ENCODE data around the gene CUZD1.

The CUZD1 gene

DNA sequence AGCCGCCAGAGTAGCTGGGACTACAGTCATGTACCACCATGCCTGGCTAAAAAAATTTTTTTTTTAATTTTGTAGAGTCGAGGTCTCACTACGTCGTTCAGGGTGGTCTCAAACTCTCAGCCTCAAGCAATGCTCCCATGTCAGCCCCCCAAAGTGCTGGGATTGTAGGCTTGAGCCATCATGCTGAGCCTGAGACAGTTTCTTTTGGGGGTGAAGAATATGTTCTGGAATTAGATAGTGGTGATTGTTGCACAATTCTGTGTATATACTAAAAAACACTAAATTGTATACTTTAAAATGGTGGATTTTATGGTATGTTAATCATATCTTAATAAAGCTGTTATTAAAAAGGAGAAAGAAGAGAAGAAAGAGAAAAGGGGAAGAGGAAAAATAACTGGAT, 1.5 kb downstream of the CUZD1 start:
- Histone ChIP-seq H4K20me1 (ENCODE audit: insufficient read depth, low read length, poor library complexity, severe bottlenecking) (no peaks in the 10 kb centered on the region), H3K4me1 (ENCODE audit: insufficient read depth, low read length, poor library complexity, severe bottlenecking) (peaks cover 12% of the 10 kb centered on the region), H3K27me3 (ENCODE audit: insufficient read depth, low read length, poor library complexity, severe bottlenecking) (no peaks in the 10 kb centered on the region), H3K9ac (ENCODE audit: low read depth, low read length, poor library complexity, severe bottlenecking) (no peak overlapping the region), H3K4me3 (ENCODE audit: low read length, poor library complexity, severe bottlenecking) (no peak overlapping the region), H3K9me2 (replicated peaks; ENCODE audit: low read depth, low read length) (no peaks in the 10 kb centered on the region), H3K9me3 (ENCODE audit: insufficient read depth, low read depth, low read length) (peaks cover 5% of the 10 kb centered on the region; the same call in 1 of the 2 replicates), H3K4me2 (ENCODE audit: low read depth, low read length, poor library complexity, severe bottlenecking) (no peak overlapping the region), H3F3A (ENCODE audit: low read depth) (no peaks in the 10 kb centered on the region), H3K36me3 (ENCODE audit: insufficient read depth, low read length) (peaks cover 39% of the 10 kb centered on the region; the same call in 1 of the 2 replicates), H2AFZ (ENCODE audit: low read length) (no peak overlapping the region), H3K79me2 (ENCODE audit: insufficient read depth, low read length) (no peaks in the 10 kb centered on the region)
- TF ChIP-seq EZH2phosphoT487 (IDR thresholded peaks at IDR 0.05; ENCODE audit: borderline replicate concordance) = no peak
- TF ChIP-seq, protein P1, sequence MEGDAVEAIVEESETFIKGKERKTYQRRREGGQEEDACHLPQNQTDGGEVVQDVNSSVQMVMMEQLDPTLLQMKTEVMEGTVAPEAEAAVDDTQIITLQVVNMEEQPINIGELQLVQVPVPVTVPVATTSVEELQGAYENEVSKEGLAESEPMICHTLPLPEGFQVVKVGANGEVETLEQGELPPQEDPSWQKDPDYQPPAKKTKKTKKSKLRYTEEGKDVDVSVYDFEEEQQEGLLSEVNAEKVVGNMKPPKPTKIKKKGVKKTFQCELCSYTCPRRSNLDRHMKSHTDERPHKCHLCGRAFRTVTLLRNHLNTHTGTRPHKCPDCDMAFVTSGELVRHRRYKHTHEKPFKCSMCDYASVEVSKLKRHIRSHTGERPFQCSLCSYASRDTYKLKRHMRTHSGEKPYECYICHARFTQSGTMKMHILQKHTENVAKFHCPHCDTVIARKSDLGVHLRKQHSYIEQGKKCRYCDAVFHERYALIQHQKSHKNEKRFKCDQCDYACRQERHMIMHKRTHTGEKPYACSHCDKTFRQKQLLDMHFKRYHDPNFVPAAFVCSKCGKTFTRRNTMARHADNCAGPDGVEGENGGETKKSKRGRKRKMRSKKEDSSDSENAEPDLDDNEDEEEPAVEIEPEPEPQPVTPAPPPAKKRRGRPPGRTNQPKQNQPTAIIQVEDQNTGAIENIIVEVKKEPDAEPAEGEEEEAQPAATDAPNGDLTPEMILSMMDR (conservative IDR thresholded peaks at IDR 0.05; ENCODE audit: low read length) = no peak

DNA sequence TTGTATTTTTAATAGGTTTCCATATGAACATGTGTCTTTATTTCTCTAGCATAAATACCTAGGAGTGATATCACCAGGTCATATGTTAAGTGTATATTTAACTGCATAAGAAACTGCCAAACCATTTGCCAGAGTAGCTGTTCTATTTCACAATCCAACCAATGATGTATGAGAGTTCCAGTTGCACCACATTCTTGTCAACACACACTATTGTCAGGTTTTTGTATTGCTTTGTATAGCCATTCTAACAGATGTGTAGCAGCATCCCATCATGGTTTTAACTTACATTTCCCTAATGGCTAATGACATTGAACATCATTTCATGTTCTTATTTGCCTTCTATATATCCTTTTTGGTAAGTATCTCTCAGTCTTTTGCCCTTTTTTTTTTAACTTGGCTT, 4.1 kb downstream of the CUZD1 start:
- no peaks in the 10 kb centered on the region for H3K4me1 ChIP-seq (ENCODE audit: insufficient read depth, low read length, poor library complexity, severe bottlenecking)
- H3K27me3 ChIP-seq (ENCODE audit: insufficient read depth, low read length, poor library complexity, severe bottlenecking) = no peaks in the 10 kb centered on the region
- H3K4me3 ChIP-seq (ENCODE audit: low read length, poor library complexity, severe bottlenecking) = no peak overlapping the region
- H3K4me2 ChIP-seq (ENCODE audit: low read depth, low read length, poor library complexity, severe bottlenecking) = no peak overlapping the region
- H3K36me3 ChIP-seq (ENCODE audit: insufficient read depth, low read length) = peaks cover 46% of the 10 kb centered on the region; the same call in 1 of the 2 replicates
- TF ChIP-seq, protein P1 (conservative IDR thresholded peaks at IDR 0.05; ENCODE audit: low read length) = no peak
- no peak for TF ChIP-seq EZH2phosphoT487 (IDR thresholded peaks at IDR 0.05; ENCODE audit: borderline replicate concordance)
- H3K79me2 ChIP-seq (ENCODE audit: insufficient read depth, low read length) = no peaks in the 10 kb centered on the region
- no peaks in the 10 kb centered on the region for H3F3A ChIP-seq (ENCODE audit: low read depth)
- H2AFZ ChIP-seq (ENCODE audit: low read length) = no peak overlapping the region
- no peaks in the 10 kb centered on the region for H3K9me2 ChIP-seq (replicated peaks; ENCODE audit: low read depth, low read length)
- peaks cover 5% of the 10 kb centered on the region; the same call in 1 of the 2 replicates for H3K9me3 ChIP-seq (ENCODE audit: insufficient read depth, low read depth, low read length)
- no peak overlapping the region for H3K9ac ChIP-seq (ENCODE audit: low read depth, low read length, poor library complexity, severe bottlenecking)
- no peaks in the 10 kb centered on the region for H4K20me1 ChIP-seq (ENCODE audit: insufficient read depth, low read length, poor library complexity, severe bottlenecking)

DNA sequence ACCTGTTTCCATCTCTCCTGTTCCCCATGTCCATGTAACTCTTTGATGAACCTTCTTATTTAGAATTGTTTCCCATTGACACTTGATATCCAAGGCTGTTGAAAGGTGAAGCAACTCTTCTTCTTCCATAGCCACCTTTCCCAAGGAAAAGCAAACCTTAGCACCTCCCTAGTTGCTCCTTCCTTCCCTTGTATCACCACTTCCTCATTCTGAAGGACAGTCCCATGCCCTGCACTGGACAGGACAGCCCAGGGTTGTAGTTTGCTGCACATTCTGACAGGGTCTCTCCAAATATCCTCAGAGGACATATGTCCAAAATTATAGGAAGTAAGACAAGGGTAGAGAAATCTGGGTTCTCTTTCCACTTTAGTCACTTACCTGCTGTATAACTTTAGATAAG, 6.2 kb downstream of the CUZD1 start:
- TF ChIP-seq, protein P1 (conservative IDR thresholded peaks at IDR 0.05; ENCODE audit: low read length) = no peak
- no peak for TF ChIP-seq EZH2phosphoT487 (IDR thresholded peaks at IDR 0.05; ENCODE audit: borderline replicate concordance)
- Histone ChIP-seq H3F3A (ENCODE audit: low read depth) (no peaks in the 10 kb centered on the region), H3K27me3 (ENCODE audit: insufficient read depth, low read length, poor library complexity, severe bottlenecking) (no peaks in the 10 kb centered on the region), H3K4me2 (ENCODE audit: low read depth, low read length, poor library complexity, severe bottlenecking) (no peak overlapping the region), H2AFZ (ENCODE audit: low read length) (no peak overlapping the region), H3K9me3 (ENCODE audit: insufficient read depth, low read depth, low read length) (peaks cover 5% of the 10 kb centered on the region; the same call in 1 of the 2 replicates), H3K9ac (ENCODE audit: low read depth, low read length, poor library complexity, severe bottlenecking) (no peak overlapping the region), H3K79me2 (ENCODE audit: insufficient read depth, low read length) (no peaks in the 10 kb centered on the region), H3K4me1 (ENCODE audit: insufficient read depth, low read length, poor library complexity, severe bottlenecking) (no peaks in the 10 kb centered on the region), H3K36me3 (ENCODE audit: insufficient read depth, low read length) (peaks cover 35% of the 10 kb centered on the region; the same call in 1 of the 2 replicates), H3K4me3 (ENCODE audit: low read length, poor library complexity, severe bottlenecking) (no peak overlapping the region), H4K20me1 (ENCODE audit: insufficient read depth, low read length, poor library complexity, severe bottlenecking) (no peaks in the 10 kb centered on the region), H3K9me2 (replicated peaks; ENCODE audit: low read depth, low read length) (no peaks in the 10 kb centered on the region)

All from Loucy (cell line).